ENCODE data around the gene PPM1A.

Gene PPM1A

DNA sequence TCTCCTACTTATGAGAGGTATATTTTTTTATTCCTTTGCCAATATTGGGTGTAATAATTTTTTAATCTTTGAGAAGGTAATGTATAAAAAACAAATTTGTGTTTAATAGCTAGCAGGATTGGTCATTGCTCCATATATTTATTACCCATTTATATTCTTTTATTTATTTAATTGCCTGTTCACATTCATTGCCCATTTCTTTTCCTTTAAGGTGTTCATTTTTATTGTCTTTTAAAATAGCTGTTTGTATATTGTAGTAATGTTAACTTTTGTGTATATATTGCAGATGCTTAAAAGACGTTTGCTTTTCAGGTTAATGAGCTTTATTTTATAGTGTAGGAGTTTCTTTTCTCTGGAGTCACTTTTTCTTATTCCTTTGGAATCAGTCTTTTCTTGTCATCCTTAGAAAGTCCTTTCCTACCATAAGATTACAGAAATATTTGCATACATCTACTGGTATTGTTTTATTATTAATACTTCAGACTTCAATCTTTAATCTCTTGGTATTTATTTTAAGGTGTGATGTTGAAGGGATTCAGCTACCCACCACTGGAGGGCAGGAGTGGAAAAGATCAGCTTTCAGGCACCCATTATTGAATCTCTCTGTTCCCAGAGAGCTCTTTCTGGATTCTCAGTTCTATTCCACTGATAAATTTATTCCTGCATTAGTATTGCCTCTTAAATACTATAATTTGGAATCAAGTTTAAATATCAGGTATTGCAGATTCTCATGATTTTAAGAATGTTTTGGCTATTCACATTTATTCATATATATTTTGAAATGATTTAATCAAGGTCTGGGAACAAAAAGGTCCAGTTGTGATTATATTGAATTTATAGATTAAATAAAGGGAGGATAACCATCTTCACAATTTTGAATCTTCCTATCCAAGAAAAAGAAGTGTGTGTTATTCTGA lies 17.3 kb downstream of the PPM1A start:
- peak; percentile 17 to 42 (median 29) for DNase-seq

DNA sequence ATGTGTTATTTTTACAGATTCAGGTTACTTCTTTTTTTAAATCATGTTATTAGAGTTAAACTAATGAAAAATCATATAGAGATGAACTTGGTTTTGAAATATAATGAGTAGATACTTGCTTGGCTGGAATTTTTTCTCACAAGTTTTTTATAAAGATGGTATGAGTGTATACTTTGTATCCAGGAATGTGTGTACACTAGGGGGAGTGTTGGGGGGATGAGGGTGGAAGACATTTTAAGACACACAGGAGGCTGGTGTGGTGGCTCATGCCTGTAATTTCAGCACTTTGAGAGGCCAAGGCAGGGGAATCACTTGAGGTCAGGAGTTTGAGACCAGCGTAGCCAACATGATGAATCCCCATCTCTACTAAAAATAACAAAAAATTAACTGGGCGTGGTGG lies 23.2 kb downstream of the PPM1A start:
- DNase-seq = no peak

DNA sequence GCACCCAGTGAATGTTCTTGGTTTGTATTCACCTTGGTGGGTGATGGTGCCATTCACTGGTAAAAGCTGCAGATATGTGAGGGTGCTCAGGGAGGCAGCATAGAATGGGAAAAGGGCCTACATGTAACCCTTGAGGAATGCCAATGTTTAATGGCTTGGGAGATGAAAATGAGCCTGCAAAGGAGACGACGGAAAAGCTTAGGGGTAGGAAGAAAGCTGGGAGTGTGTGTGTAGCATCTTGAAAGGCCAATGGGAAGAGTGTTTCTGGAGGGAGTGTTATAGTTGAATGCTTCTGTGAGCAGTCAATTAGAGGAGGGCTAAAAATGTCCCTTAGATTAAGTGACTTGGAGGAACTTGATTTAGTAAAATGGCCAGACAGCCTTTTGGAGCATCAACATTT lies 24.9 kb downstream of the PPM1A start:
- no peak for DNase-seq

DNA sequence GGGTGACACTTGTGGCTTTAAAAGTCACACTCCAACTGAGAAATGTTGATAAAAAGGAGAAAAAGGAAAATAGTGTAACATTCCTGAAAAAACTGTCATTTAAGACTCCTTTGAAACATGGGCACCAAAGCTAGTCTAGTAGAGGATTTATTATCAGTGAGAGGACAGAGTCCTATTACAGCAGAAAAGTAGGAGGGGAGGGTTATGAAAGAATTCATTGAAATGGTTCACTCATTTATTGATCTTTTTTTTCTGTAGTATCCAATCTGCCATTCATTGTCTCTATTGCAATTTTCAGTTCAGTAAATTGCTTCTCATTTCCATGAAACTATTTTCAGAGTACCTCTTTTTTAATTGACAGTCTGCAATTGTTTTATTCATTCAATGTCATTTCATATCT lies 25.4 kb downstream of the PPM1A start:
- DNase-seq = no peak

DNA sequence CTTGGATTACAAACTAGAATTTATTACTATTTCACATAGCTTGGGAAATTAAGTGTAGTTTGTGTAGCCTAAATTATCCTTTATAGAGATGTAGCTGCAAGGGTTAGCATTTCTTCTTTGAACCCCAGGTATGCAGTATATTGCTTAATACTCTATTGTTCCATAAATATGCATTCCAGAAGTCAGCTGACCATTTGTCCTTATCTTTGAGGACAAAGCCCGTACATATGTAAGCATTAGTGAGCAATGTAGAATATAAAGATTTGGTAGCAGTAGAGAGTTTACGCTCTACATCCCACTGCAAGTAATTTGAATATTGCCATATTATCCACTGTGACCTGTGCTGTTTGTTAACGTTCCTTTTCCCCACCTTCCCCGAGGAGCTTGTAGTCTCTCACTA lies 26.9 kb downstream of the PPM1A start:
- no peak for DNase-seq

DNA sequence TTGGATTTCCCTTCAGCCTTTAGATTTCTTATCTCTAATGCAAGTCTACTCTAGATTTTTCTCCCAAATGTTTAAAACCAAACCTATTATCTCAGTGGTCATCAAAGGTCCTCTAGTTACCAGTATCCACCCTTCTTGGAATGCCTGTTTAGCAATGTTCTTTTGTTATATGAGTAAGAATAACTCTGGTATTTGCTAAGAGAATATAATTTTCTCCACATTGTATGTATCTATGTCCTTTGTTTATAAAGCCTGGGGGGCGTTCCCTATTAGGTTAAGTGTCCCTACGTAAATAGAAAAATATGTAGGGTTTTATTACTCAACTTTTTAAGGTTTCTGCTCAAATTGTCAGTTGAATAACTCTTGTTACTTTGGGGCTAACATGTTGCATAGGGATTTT lies 27.3 kb downstream of the PPM1A start:
- no peak for DNase-seq

DNA sequence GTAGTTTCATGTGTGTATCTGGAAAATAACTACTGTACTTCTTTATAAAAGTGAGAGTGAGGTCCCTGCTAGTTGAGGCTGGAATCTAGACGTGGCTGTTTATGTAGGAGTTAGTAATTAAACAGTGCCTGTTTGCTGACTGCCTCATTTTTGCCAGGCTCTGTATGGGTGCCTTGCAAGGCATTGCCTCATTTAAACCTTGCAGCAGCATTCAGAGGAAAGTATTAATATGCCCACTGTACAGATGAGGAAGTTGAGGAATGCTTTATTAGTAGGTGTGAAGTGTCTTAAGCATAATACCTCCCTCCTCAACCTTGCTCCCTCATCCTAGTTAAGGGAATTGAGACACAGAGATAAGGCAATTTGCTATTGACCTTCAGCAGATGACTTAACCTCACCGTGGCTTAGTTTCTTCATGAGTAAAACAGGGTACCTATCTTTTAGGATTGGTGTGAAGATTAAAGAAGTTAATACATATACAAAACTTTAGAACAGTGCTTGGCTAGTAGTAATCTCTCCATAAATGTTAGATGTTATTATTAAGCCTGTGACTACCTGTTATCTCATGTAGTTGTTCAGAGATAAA lies 28.7 kb downstream of the PPM1A start:
- peak in 3 of 4 experiments; percentile 15 to 28 (median 24) for DNase-seq

DNA sequence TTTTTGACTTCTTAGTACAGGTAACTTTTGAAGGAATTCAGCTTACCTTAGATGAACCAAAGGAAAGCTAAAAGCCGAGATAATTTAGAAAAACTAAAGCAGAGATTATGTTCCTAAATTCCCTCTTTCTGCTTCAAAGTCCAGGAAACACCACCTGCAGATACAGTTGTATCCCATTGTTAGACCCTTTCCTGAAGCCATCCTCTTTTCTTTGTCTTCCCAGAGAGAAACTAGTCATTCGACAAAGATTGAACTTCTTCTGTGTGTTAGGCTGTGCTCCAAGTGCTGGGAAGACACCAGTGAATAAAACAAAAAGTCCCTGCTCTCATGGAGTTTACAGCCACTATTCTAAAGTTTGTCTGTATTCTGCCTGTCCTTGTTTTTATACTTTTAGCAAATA lies 29.3 kb downstream of the PPM1A start:
- DNase-seq = no peak

DNA sequence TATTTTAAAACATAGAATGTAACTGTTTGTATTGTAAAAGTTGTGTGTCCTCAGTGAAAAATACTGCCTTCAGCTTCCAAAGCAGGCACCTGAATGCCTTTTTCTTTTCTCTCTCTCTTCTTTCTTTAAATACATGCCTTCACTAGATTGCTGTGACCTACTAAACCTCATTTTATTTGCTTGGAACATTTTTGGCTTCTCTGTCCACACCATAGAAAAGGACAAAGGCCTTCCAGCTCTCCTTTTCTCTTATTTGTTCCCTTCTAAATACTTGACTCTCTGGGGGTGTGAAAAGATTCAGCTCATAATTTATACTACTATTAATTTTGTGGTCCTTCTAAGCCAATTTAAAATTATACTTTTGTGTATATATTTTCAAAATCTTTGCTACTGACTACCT lies 38.4 kb downstream of the PPM1A start:
- DNase-seq = no peak

DNA sequence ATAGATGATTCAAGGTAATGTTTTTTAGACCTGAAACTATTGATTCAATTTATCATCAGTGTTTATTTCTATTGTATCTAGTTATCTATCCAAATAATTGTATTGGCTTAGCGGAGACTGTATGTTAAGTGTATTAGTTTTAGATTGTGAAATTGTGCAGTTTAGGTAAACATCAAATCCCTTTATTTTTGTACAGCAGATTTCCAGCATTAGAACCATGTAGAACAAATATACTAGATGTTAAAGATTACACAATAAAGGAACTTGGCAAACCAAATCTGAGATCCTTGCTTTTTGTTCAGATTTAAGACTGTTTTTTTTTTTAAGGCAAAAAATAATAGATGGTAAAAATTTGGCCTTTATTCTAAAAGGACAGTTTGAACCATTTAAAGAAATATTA lies 39.3 kb downstream of the PPM1A start:
- no peak for DNase-seq

DNA sequence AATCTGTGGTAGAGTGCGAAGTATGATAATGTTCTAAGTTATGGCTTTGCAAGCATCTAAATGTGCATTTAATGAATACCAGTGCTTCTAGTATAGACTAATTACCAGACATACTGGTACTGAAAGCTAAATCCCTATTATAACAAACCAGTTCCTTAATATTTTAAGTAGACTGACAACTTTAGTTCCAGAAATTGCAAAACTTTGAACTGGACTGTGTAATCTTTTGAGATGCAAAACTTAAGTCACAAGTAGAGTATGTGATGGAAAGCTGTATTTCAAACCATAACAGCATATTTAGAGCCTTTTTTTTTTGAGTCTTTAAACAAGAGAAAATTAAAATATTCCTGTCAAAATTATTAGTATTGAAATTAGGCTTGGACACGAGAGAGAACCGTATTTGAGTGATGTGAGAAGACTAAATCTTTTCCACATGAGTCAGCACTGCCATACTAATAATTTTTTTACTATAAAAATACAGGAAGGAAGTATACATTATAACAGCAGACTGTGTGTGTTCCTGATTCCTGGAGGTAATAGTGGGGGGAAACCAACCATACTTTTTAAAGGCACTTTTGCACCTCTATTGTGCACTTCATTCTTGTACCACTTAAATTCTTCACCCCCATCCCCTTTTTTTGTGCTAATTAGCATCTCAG lies 45.5 kb downstream of the PPM1A start:
- peak in 2 of 4 experiments; percentile 41 to 53 for DNase-seq

DNA sequence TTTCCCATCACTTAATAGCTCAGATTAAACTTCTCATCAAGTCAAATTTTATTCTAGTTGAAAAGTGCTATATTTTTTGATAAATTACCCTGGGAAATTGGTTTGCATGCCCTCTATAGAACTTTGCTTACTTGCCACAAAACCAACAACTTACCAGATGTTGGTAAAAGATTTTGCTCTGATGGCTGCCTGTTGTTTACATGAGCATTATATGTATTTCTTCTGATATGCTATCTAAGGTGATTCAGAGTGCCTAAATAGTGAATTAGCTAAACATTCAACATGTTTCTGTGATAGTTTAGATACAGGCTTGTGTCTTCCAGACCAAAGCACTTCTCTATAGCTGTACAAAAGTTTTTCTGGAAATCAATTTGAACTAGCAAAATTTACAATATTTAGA lies 51.0 kb downstream of the PPM1A start:
- no peak for DNase-seq

DNA sequence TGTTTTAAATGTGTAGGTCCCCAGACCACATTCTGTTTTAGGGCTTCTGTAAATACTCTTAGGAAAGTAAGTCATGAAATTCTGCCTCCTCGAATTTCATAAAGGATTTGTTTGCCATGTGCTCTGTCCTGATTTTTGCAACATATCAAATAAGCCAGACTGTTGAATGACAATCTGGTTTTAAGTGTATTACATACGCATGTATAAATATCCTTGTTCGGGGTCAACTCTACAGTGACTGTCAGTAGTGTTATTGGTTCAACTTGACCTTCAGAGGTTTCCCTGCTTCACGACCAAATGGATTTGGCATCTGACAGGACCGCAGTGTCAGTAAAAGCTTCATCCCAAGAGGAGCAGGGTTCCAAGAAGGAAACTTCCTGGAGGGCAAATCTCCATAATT lies 52.7 kb downstream of the PPM1A start:
- no peak for DNase-seq

DNA sequence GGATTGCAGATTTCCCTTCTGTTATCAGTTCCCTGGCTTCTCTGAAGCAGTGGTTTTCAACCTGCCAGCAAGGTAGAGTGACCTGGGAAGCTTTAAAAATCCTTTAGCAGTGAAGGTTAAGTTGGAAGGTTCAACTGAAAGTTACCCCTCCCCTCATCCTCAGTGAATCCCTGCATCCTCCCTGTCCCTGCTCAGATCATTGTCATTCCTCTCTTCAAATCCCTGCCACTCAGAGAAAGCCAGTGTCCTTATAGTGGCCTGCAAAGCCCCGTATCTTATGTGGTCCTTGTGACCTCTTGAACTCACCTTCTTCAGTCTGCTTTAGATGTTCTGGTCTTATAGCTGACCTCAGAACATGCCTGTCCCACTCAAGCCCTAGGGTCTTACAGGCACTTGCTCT lies 53.6 kb downstream of the PPM1A start:
- DNase-seq = no peak

DNA sequence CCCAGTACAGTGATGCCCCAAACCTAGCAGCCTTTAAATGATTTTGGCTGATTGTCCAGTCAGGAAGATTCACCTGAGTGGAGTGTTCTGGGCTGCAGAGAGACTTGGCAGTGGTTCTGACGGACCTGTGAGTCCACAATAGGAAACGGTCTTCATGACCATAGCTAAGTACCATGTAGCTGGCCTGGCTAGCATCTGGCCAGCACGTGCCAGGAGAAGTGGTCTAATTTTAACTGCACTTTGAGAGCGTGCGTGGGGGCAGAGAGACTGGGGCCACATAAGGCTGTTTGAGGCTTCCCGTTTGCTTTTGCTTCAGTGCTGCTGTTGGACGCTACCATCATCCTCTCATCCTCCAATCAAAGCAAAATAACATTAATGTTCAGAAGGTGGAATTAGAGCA lies 54.7 kb downstream of the PPM1A start:
- DNase-seq = no peak

DNA sequence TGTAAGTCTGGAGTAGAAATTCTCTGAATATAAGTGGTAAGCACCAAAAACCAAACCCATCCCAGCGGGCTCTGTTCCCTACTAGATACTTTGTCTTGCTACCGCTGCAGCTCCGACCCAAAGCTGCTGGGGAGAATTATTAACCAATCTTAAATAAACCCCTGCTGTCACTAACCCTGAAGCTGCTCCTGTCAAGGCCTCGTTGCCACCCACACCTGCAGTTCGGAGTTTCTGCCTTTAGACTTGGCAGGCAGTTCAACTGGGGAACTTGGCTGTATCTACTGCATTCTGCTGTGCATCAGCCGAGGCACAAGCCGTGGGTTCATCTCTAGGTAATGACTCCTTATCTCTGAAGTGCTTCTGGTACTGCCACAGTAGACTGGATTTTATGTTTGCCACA lies 55.5 kb downstream of the PPM1A start:
- no peak for DNase-seq

DNA sequence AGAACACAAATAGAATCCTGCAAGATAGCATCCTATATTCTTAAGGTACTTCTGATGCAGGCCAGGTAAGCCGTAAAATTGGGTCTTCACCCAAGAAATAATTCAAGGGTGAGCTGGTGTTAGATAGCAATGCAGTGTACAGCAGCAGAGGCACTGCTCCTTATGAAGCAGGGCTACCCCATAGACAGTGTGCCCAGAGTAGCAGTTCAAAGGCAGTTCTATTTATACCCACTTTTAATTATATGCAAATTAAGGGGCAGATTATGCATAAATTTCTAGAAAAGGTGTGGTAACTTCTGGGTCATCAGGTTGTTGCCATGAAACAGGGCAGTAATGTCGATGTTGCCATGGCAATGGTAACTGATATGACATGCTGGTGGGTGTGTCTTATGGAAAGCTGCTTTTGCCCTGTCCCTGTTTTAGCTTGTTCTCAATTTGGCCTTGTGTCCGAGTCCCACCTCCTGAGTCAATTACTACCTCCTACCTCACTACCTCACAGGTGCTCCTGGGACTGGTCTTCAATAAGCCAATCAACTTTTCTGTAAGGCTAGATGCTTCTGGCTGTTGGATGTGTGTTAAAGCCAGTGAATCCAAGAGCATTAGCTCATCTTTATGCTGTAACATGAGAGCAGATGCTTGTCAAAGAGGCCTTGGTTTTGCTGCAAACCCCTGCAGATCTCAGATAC lies 61.0 kb downstream of the PPM1A start:
- DNase-seq = no peak

DNA sequence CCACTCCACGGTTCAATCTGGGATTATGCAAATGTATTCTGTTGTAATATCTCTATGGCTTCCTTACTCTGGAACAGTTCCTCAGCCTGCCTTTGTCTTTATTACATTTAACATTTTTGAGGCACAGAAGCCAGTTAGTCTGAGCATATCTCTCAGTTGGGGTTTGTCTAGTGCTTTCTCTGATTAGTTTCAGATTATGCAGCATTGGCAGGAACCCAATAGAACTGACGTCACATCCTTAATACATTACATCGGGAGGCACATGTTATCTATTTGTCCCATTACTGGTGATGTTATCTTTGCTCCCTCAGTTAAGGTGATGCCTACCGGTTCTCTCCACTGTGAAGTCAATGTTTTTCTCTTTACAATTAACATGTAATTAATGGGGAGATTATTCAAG lies 62.4 kb downstream of the PPM1A start:
- no peak for DNase-seq

DNA sequence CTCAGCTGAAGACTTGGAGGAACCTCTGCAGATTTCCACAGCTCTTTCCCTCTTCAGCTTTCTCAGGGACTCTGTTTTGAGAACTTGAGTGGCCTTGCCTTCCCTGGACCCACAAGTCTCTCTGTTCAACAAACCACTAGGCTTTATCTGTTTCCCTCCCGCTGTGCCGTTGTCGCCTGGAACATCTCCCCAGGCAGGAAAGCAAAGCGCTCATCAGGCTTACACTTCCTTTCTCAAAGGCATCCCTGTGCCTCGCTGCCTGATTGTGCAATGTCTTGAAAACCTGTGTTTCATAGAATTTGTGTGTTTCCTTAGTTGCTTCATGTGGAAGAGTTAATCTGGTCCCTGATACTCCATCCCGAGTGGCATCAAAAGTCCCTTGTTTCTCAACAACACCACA lies 64.1 kb downstream of the PPM1A start:
- no peak for DNase-seq

DNA sequence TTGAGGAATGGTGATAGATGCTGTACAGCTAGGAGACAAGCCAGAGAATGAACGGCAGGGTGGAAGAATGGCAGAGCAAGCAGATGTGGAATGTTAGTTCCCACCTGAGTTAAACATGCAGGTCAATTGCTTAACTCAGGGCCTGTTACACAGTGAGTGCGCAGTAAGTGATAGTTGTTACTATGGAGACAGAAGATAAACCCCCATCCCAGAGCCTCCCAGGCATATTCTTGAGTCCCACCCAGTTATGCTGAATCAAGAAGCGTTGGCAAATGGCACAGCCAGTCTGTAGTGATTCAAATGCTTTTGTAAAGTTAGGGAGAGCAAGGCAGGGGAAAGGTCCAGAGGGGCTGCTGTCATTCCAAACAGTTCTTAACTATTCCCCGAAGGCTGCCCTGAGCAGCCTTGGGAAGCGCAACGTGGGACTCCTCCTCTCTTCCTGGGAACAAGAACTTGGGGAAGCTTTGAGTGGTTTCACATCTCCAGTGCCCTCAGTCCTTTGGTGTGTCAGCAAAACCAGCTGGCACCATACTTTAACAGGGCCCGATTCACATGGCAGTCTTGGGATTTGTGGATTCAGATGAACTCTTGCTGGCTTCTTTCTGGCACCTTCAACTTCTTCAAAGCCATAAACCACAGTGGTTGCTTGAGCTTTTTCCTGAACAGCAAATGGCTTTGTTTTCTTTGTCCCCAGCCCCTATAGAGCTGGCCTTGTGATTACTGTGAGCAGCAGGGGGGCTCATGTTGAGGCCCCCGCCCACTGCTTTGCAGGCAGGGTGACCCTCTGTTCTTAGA lies 66.4 kb downstream of the PPM1A start:
- no peak for DNase-seq

DNA sequence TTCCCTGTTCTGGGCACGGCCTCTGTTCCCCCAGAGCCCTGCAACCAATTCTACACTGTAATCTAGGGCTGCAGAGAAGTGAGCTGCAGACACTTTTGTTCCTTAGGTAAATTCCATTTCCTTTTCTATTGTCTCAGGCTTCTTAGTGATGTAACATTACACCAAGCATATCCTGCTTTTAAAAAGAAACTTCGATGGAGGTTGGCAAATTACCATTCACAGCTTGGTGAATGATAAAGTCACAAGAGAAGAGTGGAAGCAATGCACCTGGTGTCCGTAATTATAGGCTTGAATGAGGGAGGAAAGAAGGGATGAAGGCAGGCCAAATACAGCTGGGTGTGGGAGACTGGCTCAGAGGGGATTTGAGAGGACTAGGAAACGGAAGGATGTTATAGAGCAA lies 68.6 kb downstream of the PPM1A start:
- no peak for DNase-seq

DNA sequence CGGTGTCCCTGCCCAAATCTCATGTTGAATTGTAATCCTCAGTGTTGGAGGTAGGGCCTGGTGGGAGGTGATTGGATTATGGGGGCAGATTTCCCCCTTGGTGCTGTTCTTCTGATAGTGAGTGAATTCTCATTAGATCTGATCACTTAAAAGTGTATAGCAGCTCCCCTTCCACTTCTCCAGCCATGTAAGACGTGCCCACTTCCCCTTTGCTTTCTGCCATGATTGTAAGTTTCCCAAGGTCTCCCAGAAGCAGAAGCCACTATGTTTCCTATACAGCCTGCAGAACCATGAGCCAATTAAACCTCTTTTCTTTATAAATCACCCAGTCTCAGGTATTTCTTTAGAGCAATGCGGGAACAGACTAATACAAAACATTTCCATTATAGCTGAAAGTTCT lies 71.8 kb downstream of the PPM1A start:
- DNase-seq = peak in 3 of 4 experiments; percentile 7 to 27 (median 11)
